ENCODE measurements around the gene GAGE13.
"Not testable (repeated sequence)": the region's sequence is repeated elsewhere in the genome, so short reads cannot be mapped to it uniquely, and the experiment has no call there.

The GAGE13 gene

GRCh38 chrX:49331282-49331681 lies at the start of gene GAGE13:
TSS of gene GAGE13 (plus strand) at chrX:49331582. CDS start at chrX:49332738, 1,156 bp downstream.
- not testable (repeated sequence) for DNase-seq

GRCh38 chrX:49282647-49283011 lies 48.8 kb upstream of the GAGE13 start:
- no peak for DNase-seq

GRCh38 chrX:49284212-49284611 lies 47.2 kb upstream of the GAGE13 start:
- DNase-seq, result no peak

GRCh38 chrX:49286136-49286535 lies 45.2 kb upstream of the GAGE13 start:
- no peak for DNase-seq

- no peak for DNase-seq
Observed at GRCh38 chrX:49286581-49286980, 44.8 kb upstream of the GAGE13 start.

GRCh38 chrX:49287665-49288064 lies 43.7 kb upstream of the GAGE13 start:
- DNase-seq, result no peak

- no peak for DNase-seq
Observed at GRCh38 chrX:49290215-49290614, 41.2 kb upstream of the GAGE13 start.

- peak; percentile 81 to 84 for DNase-seq
Observed at GRCh38 chrX:49291615-49292337, 39.6 kb upstream of the GAGE13 start.

- DNase-seq, result no peak
Observed at GRCh38 chrX:49292400-49293362, 38.7 kb upstream of the GAGE13 start.

GRCh38 chrX:49299293-49299692 lies 32.1 kb upstream of the GAGE13 start:
- not testable (repeated sequence) for DNase-seq

GRCh38 chrX:49300703-49301102 lies 30.7 kb upstream of the GAGE13 start:
- DNase-seq, result no peak

- DNase-seq, result no peak
Observed at GRCh38 chrX:49303346-49303745, 28.0 kb upstream of the GAGE13 start, which contains the start of gene GAGE10. TSS of gene GAGE10 (plus strand) at chrX:49303646. CDS start at chrX:49304860, 1,214 bp downstream.

- not testable (repeated sequence) for DNase-seq
Observed at GRCh38 chrX:49307775-49308174, 23.6 kb upstream of the GAGE13 start.

- peak in 1 of 2 experiments; percentile 19 for DNase-seq
Observed at GRCh38 chrX:49308604-49309269, 22.6 kb upstream of the GAGE13 start.

GRCh38 chrX:49309401-49309981 lies 21.9 kb upstream of the GAGE13 start:
- DNase-seq, result no peak

- DNase-seq, result no peak
Observed at GRCh38 chrX:49310371-49310770, 21.0 kb upstream of the GAGE13 start.

GRCh38 chrX:49312176-49312575 lies 19.2 kb upstream of the GAGE13 start:
- no peak for DNase-seq

GRCh38 chrX:49316085-49316484 lies 15.3 kb upstream of the GAGE13 start:
- DNase-seq, result no peak

GRCh38 chrX:49321737-49322136 lies 9.6 kb upstream of the GAGE13 start, which contains the start of gene GAGE12J:
TSS of gene GAGE12J (plus strand) at chrX:49322037. CDS start at chrX:49323194, 1,157 bp downstream.
- not testable (repeated sequence) for DNase-seq

GRCh38 chrX:49322266-49322665 lies 9.1 kb upstream of the GAGE13 start:
- not testable (repeated sequence) for DNase-seq

GRCh38 chrX:49323735-49324134 lies 7.6 kb upstream of the GAGE13 start:
- not testable (repeated sequence) for DNase-seq

GRCh38 chrX:49330421-49330820 lies 961 bp upstream of the GAGE13 start:
- not testable (repeated sequence) for DNase-seq

GRCh38 chrX:49331841-49332240 lies 459 bp downstream of the GAGE13 start:
- not testable (repeated sequence) for DNase-seq
